HG02642 (cell line): ENCODE data around the gene SCGB1D2.

ENCODE experiments used
- ATAC-seq: cut with Tn5 transposase; IDR thresholded peaks from one replicate; pipeline ENCODE4 v1.9.1; 2021; ENCODE audit warnings: mild to moderate bottlenecking; ENCODE audit not compliant: unreplicated experiment, poor library complexity

SCGB1D2 gene

DNA sequence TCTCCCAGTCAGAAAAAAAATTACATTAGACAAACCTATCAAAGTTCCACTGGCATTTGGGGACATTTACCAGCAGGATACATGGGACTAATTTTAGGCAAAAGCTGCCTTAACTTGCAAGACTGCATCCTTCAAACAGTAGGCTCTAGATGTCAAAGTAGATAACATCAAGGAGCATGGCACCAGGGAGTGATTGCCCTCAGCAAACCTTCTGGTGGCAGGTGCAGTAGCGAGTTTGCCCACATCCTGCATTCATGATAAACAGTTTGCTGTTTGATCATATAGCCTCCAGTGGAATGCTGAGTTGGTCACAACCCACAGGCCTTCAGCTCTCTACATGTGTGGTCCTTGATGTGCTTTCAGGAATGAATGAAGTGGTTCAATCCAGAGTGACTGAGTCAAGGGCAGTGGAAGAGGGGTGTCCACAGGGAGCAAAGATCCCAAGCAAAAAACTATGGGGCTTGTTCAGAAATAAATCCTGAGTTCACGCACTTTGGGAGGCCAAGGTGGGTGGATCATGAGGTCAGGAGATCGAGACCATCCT, 12.0 kb downstream of the SCGB1D2 start:
- ATAC-seq, result no peak

DNA sequence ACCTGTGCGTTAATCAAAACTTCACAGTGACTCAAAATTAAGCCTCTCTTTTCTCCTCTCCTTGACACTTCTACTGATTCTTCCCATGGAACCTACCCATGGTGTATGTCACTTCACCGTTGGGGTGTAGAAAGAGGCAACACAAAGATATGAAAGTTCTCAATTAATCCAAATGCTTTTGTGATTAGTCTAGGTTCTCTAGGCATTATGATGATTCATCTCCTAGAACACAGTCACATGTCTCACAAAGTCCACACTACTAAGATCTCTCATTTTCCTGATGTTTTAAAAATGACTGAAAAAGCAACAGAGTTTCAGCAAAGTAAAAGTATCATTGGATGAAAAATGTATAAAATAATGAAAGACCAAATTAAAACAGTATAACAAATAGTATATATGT, 14.2 kb downstream of the SCGB1D2 start:
- no peak for ATAC-seq

DNA sequence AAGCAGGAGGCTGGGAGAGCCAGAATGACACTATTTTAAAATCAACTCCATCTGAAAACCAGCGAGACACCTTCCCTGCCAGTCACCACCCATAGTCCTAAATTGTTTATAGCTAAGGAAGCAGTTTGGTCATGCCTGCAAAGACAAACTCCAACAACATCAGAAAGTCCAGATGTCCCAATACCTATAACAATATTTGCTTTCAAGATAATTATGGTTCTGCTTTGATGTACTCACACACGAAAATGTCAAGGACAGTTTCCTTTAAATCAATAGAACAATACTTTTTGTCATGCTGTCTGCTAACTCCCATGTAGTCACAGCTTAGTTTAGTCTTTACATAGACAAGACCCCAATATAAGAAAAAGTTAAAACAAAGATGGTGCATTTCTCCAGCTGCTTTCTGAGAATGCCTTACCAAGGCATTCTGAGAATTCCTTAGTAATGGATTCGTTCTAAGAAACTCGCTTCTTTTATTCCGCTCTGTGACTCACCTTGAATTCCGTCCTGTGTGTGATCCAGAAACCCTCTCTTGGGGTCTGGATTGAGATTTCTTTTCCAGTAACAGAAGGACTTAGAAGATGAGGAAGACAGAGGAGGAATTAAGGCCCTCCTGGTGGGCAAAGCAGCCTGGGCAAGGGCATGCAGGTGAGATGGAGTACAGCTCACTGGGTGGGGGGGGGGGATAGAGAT, 18.4 kb downstream of the SCGB1D2 start:
- no peak for ATAC-seq

DNA sequence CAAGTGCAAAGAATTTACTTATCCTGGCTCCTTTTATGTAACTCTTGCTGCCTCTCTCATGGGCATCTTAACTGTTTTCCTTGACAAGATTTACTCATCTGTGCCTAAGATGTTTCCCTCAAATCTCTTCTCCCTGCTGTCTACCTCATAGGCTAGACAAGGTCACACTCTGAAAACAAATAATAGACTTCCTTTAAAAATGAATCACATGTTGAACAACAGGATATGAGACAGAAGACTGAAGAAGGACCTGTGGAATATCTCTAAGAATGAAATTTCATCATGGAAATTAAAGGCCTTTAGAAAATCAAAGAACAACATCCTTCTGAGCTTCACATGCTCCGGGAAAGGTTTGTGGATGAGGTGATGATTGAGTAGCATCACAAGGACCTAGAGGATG, 22.0 kb downstream of the SCGB1D2 start:
- no peak for ATAC-seq

DNA sequence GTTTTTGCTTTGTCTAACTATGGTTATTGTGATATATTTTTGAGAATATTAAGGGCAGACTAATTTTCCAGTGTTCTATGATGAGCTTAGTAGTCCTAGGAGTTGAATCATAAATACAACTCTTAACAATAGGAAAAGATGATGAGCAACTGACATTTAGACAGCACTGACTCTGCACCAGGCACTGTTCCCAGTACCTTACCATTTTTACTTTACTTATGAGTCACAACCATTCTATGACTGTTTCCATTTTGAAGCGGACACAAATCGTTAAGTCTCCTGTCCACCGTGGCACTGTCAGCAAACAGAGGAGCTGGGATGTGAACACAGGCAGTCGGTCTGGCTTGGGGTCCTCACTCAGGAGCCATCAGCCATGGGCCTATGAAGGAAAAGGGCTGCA, 24.5 kb downstream of the SCGB1D2 start:
- ATAC-seq, result no peak

DNA sequence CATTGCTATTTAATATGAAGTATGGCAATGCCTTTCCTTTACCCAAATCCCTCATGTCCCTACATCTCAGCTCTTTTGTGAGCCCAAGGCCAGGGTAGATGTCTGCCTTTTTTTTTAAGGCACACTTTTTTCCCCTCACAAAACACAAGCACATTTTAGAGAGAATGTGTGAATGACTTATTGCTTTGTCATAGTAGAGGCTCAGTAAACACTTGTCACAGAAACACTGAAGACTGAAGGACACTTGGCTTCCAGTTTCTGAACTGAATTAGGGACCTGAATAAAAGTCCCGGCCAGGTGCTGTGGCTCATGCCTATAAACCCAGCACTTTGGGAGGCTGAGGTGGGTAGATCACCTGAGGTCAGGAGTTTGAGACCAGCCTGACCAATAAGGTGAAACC, 25.0 kb downstream of the SCGB1D2 start:
- ATAC-seq, result no peak

DNA sequence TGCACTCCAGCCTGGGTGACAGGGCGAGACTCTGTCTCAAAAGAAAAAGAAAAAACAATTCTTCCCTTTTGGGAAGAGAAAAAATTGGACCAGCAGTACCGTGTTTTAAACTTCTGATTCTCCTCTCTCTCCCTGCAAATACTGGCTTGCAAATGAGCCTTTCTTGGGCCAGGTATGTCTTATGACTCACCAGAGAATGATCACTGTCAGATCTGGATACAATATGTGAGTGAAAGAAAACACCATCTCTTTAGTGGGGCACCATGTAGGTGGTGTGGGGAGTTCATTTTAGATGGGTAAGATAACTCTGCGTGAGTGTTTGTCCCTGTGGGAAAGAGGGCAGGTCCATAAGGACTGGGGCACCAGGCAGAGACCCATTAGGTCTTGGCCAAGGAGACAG, 25.5 kb downstream of the SCGB1D2 start:
- no peak for ATAC-seq

DNA sequence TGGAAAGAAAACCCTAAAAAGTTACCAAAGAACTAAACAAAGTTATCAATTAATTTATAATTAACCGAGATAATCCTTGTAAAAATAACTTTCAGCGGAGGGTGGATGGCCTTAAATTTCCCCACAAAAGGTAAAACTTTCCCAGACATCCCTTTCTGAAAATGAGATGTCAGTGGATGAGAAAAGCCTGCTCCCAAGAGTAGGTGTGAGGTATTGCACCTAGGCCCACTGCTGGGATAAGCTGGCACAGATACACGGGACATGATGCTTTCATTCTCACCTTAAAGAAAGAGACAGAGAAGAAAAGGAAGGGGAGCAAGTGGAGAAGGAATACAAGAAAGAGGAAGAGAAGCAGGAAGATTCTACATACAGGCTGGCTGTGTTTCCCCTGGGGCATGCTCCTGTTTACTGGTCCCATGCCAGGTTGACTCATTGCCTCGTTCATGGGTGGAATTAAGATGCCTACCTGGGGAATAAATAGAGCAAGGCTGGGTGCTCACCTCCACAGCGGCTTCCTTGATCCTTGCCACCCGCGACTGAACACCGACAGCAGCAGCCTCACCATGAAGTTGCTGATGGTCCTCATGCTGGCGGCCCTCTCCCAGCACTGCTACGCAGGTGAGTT, 27.7 kb downstream of the SCGB1D2 start, which contains the start of gene SCGB2A2:
Gene SCGB2A2 (plus strand): TSS at position 505 of the 625 bp plus-strand sequence. CDS start 59 bp downstream, at position 564.
- ATAC-seq, result no peak

DNA sequence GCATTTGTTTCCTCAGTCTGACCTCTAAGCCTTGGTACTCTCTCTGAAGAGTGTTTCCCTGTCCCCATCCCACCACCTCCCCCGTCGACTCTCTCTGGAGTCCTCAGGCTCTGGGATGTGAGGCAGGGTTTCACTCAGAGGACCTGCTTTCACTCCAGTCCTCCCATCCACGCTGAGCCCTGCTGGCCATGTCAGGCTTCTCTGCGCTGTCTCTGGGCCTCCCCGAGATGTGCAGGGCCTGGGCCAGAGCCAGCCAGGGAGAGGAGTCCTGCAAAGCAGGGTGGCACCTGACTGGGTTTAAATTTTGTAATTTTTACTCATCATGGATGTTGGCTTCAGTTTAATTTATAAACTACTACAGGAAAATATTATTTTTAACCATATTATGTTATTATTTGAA, 31.2 kb downstream of the SCGB1D2 start:
- ATAC-seq, result no peak

DNA sequence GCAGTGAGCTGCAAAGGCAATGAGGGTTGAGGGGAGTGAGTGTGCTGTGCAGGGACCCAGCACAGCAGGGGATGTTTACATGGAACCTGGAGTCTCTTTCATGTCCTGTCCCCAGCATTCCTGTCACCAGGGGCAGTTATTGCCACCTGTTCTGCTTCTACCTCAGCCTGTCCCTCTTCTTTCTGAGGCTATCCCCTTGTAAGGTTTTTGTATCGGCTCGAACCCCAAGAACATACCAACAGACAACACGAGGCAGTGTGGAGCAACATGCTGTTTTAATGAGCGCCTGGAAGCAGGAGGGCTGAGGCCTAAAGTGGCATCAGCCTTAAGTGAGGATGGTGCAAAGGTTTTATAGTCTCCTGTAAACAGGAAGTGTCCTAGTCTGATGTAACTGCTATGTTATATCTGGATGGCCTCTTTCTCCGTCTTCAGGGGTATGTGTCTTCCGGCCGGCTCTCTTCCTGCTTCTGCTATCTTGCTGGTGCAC, 31.8 kb downstream of the SCGB1D2 start:
- ATAC-seq, result no peak

DNA sequence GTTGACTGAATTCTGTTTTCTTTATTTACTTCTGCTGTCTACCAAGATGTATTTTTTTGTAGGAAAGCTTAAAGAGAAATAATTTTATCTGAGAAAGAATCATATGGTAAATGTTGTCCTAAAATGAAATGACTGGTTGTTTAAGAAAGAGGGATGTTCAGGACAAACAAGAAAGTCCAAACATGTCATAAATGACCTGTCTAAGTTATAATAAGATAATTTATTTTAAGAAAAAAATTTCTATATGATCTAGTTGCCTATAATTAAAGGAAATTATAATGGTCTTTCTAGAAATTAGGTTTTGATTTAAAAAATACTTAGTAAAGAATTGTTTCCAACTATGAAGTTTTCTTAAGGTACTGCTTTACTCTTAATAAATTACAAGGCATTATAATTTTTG, 38.4 kb downstream of the SCGB1D2 start:
- ATAC-seq, result no peak
